Lower leg skin (tissue), 4 donors: ENCODE results near the gene KRTAP5-8. TPM values are rescaled to one million over a fixed set of nuclear protein-coding genes. Genes with fewer than 3 reads are reported as not detected.
"Not testable (repeated sequence)": the region's sequence is repeated elsewhere in the genome, so short reads cannot be mapped to it uniquely, and the experiment has no call there.

Experiments used
- DNase-seq, 2 donors: peaks; one replicate each; pipeline ENCODE4 v3.0.0-alpha.2; 2019; ENCODE audit warnings: low spot score in 2 of 2
- H3K4me3 ChIP-seq: fragments of 200-600 bp; sonication (generic); 2 replicates; pipeline ENCODE4 v1.5.1; 2017; ENCODE audit warnings: mild to moderate bottlenecking, low read depth; ENCODE audit not compliant: poor library complexity, severe bottlenecking
- CTCF ChIP-seq, 3 donors: fragments of 450-650 bp; IDR thresholded peaks; one replicate each; pipeline ENCODE4 v1.5.1; 2016; ENCODE audit warnings: antibody characterized with exemption in 3 of 3, mild to moderate bottlenecking in 3 of 3, moderate library complexity in 2 of 3
- POLR2A ChIP-seq, 2 donors: fragments of 450-650 bp; IDR thresholded peaks; one replicate each; pipeline ENCODE4 v1.6.1; 2016 to 2017; ENCODE audit warnings: antibody characterized with exemption in 2 of 2, mild to moderate bottlenecking in 1 of 2, moderate library complexity in 1 of 2
- WGBS, 2 donors: methylation state at CpG; one replicate each; pipeline ENCODE4 v1.1.5; 2018; 5-methylcytosine and 5-hydroxymethylcytosine counted together
- intact Hi-C: fragments of 100-400 bp; cut with DNase I; formaldehyde crosslinking; loops from one replicate; pipeline ENCODE4 v1.15.0; 2023; ENCODE audit warnings: low total_unique reads
- total RNA-seq, 4 donors: library from RNA; depleted of rRNA; stranded (reverse); fragments of >200 nt; gene quantifications; one replicate each; pipeline ENCODE4 v1.1.0, GENCODE V29; 2016

KRTAP5-8 gene
- total RNA-seq, 4 donors from 2014 or later = 1.1 to 12.4 TPM; not detected in 2

GRCh38 chr11:71519546-71519945, 18.3 kb upstream of the KRTAP5-8 start:
- no peak for DNase-seq
- TF ChIP-seq CTCF (IDR thresholded peaks at IDR 0.05) = no peak
- intact Hi-C loops = no loop called here
- WGBS, 2 donors = 79 to 82% methylated on average over 10 of the region's 10 CpGs
- H3K4me3 ChIP-seq = no peak overlapping the region

GRCh38 chr11:71525188-71525937, 12.5 kb upstream of the KRTAP5-8 start:
- WGBS, 2 donors = 62 to 63% methylated on average over 3 of the region's 3 CpGs
- no peak for TF ChIP-seq POLR2A (IDR thresholded peaks at IDR 0.05)
- no peak for TF ChIP-seq CTCF (IDR thresholded peaks at IDR 0.05)
- DNase-seq = peak in 1 of 2 donors; percentile 23
- no peak overlapping the region for H3K4me3 ChIP-seq
- intact Hi-C loops = no loop called here

GRCh38 chr11:71525938-71526495, 11.8 kb upstream of the KRTAP5-8 start:
- intact Hi-C loops = no loop called here
- no peak for TF ChIP-seq POLR2A (IDR thresholded peaks at IDR 0.05)
- no peak for TF ChIP-seq CTCF (IDR thresholded peaks at IDR 0.05)
- 77 to 85% methylated on average over 2 of the region's 2 CpGs for WGBS, 2 donors
- H3K4me3 ChIP-seq = no peak overlapping the region
- DNase-seq = peak in 1 of 2 donors; percentile 58

- intact Hi-C loops, H3K4me3 ChIP-seq: not testable (repeated sequence)
- DNase-seq = peak in 1 of 2 donors; percentile 31
- 67 to 73% methylated on average over 10 of the region's 10 CpGs for WGBS, 2 donors
Measured at GRCh38 chr11:71526796-71527575, 10.8 kb upstream of the KRTAP5-8 start, which contains the start of gene KRTAP5-7. KRTAP5-7 (plus strand) TSS chr11:71527267; CDS start chr11:71527301, 34 bp downstream.

- TF ChIP-seq POLR2A (IDR thresholded peaks at IDR 0.05) (no peak), CTCF (IDR thresholded peaks at IDR 0.05) (no peak)
- WGBS, 2 donors = 90% methylated on average over 6 of the region's 6 CpGs
- H3K4me3 ChIP-seq = no peak overlapping the region
- DNase-seq = peak in 1 of 2 donors; percentile 23
- intact Hi-C loops = no loop called here
Measured at GRCh38 chr11:71527576-71528210, 10.1 kb upstream of the KRTAP5-8 start.
